ENCODE results near the gene CARD9. TPM values are rescaled to one million over a fixed set of nuclear protein-coding genes. Genes with fewer than 3 reads are reported as not detected.

Gene CARD9
- total RNA-seq, 1 experiment from 2014 or later, result 1.1 TPM

DNA sequence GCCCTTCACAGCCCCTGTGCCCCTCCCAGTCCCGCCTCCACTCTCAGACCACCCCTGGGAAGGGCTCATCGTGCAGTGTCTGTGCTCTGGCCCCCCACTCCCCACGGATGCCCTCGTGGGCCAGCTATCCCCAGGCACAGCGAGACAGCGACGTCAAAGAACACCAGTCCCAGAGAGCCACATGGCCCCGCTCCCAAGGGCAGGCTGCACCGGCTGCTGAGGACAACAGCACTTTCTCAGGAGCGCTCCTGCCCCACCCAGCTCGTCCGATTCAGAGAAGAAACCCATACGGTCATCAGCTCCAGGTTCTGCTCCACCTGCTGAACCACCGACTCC is 31.3 kb upstream of the CARD9 start:
- Histone ChIP-seq H4K20me1 (ENCODE audit: low read length) (no peaks in the 10 kb centered on the region), H3K27ac (ENCODE audit: low read length) (no peak overlapping the region), H3K4me2 (ENCODE audit: low read length) (no peak overlapping the region), H3K9me2 (replicated peaks; ENCODE audit: low read length) (no peaks in the 10 kb centered on the region), H3K27me3 (ENCODE audit: low read length) (no peaks in the 10 kb centered on the region), H2AFZ (ENCODE audit: low read length) (no peak overlapping the region), H3K4me1 (ENCODE audit: insufficient read depth, low read length) (peaks cover 11% of the 10 kb centered on the region; the same call in 1 of the 2 replicates), H3K4me3 (ENCODE audit: low read length) (no peak overlapping the region), H3K9ac (ENCODE audit: low read length) (no peak overlapping the region), H3K36me3 (ENCODE audit: low read depth, low read length) (no peaks in the 10 kb centered on the region; the same call in 1 of the 2 replicates), H3K9me3 (ENCODE audit: low read length) (no peaks in the 10 kb centered on the region), H3F3A (ENCODE audit: low read length, unreplicated experiment) (no peaks in the 10 kb centered on the region), H3K79me2 (ENCODE audit: low read length) (peaks cover 14% of the 10 kb centered on the region)
- POLR2A ChIA-PET (ENCODE audit: unreplicated experiment), result no interaction called here
- DNase-seq, result no peak
- CTCF ChIA-PET, result no interaction called here
- BruUV-seq (replicated peaks), result no TSS peak
- ATAC-seq, result no peak
- intact Hi-C loops (cut with micrococcal nuclease), result no loop called here
- no peak for TF ChIP-seq EZH2 (IDR thresholded peaks at IDR 0.05; ENCODE audit: low read length, unreplicated experiment)

DNA sequence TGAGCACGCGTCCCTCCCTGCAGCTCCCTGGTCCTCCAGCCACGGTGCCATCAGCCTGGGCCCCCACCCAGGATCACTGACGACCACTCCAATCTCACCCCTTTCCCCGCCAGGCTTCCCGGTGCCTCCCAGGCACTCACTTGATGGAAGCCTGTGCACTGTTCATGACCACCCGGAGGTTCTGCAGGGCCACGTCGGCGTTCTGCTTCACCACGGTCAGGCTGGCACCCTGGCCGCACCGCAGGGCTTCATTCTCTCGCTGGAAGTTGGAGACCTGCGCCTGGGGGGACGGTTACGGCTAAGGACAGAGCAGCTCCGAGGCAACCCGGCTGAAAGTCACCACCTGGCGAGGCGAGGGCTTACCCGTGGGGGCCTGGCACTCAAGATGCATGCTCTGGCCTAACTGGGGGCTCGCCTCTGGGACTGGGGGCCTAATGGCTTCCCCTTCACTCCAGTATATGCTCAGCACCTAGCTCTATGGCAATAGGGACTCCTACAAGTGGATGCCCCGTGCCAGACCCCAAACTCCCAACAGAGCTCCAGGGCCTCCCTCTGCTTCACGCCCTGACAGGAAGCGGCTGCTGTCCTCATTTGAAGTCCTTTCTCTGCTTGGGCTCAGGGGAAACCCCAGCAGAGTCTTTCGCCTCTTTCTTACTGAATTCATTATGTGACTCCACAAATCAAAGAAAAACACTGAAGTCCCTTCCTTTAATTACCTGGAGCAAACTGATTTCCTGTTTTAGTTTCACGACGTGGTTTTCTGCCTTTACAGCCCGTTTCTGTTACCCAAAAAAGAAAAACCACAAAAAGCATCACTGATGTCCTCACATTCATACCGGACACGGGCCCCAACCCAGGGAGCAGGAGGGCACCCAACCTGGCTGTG is 30.7 kb upstream of the CARD9 start:
- no peak for DNase-seq
- peaks cover 5% of the 10 kb centered on the region; the same call in 1 of the 2 replicates for H3K4me1 ChIP-seq (ENCODE audit: insufficient read depth, low read length)
- ChIA-PET CTCF (no interaction called here), POLR2A (ENCODE audit: unreplicated experiment) (no interaction called here)
- H3K9me2 ChIP-seq (replicated peaks; ENCODE audit: low read length), result no peaks in the 10 kb centered on the region
- H3K9ac ChIP-seq (ENCODE audit: low read length), result no peak overlapping the region
- no peaks in the 10 kb centered on the region for H3F3A ChIP-seq (ENCODE audit: low read length, unreplicated experiment)
- TF ChIP-seq, protein P1, sequence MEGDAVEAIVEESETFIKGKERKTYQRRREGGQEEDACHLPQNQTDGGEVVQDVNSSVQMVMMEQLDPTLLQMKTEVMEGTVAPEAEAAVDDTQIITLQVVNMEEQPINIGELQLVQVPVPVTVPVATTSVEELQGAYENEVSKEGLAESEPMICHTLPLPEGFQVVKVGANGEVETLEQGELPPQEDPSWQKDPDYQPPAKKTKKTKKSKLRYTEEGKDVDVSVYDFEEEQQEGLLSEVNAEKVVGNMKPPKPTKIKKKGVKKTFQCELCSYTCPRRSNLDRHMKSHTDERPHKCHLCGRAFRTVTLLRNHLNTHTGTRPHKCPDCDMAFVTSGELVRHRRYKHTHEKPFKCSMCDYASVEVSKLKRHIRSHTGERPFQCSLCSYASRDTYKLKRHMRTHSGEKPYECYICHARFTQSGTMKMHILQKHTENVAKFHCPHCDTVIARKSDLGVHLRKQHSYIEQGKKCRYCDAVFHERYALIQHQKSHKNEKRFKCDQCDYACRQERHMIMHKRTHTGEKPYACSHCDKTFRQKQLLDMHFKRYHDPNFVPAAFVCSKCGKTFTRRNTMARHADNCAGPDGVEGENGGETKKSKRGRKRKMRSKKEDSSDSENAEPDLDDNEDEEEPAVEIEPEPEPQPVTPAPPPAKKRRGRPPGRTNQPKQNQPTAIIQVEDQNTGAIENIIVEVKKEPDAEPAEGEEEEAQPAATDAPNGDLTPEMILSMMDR (conservative IDR thresholded peaks at IDR 0.05; ENCODE audit: low read depth, low read length), result no peak
- TF ChIP-seq EZH2phosphoT487 (IDR thresholded peaks at IDR 0.05; ENCODE audit: borderline replicate concordance, low read length) (no peak), EZH2 (IDR thresholded peaks at IDR 0.05; ENCODE audit: low read length, unreplicated experiment) (no peak)
- no peaks in the 10 kb centered on the region for H4K20me1 ChIP-seq (ENCODE audit: low read length)
- no peak overlapping the region for H3K4me3 ChIP-seq (ENCODE audit: low read length)
- H3K36me3 ChIP-seq (ENCODE audit: low read depth, low read length), result no peaks in the 10 kb centered on the region; the same call in 1 of the 2 replicates
- H3K79me2 ChIP-seq (ENCODE audit: low read length), result peaks cover 14% of the 10 kb centered on the region
- no peak overlapping the region for H3K27ac ChIP-seq (ENCODE audit: low read length)
- no TSS peak for BruUV-seq (replicated peaks)
- no peak overlapping the region for H2AFZ ChIP-seq (ENCODE audit: low read length)
- no peaks in the 10 kb centered on the region for H3K9me3 ChIP-seq (ENCODE audit: low read length)
- intact Hi-C loops (cut with micrococcal nuclease), result no loop called here
- ATAC-seq, result no peak
- no peaks in the 10 kb centered on the region for H3K27me3 ChIP-seq (ENCODE audit: low read length)
- H3K4me2 ChIP-seq (ENCODE audit: low read length), result no peak overlapping the region

DNA sequence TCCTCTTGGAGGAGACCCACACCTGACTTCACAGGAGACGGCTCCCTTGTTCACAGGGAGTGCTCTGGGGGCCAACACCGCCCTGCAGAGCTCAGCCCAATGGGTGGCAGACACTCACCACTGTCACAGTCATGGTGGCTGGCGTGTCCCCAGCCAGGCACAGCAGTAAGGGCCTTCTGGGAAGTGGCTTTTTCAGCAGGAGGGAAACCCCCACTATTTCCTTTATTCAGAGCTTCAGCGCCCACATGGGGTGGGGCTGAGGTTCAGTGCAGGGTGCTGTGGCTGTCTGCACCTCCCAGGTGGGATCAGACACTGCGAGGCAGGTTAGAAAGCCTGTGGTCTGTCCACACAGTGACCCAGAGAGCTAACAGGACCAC is 30.1 kb upstream of the CARD9 start:
- no peak for DNase-seq
- POLR2A ChIA-PET (ENCODE audit: unreplicated experiment), result no interaction called here
- Histone ChIP-seq H3K27ac (ENCODE audit: low read length) (no peak overlapping the region), H3K27me3 (ENCODE audit: low read length) (no peaks in the 10 kb centered on the region), H2AFZ (ENCODE audit: low read length) (no peak overlapping the region), H3K9ac (ENCODE audit: low read length) (no peak overlapping the region), H3F3A (ENCODE audit: low read length, unreplicated experiment) (no peaks in the 10 kb centered on the region), H3K4me3 (ENCODE audit: low read length) (no peak overlapping the region), H3K9me3 (ENCODE audit: low read length) (no peaks in the 10 kb centered on the region), H3K79me2 (ENCODE audit: low read length) (peaks cover 15% of the 10 kb centered on the region), H3K4me1 (ENCODE audit: insufficient read depth, low read length) (peaks cover 9% of the 10 kb centered on the region), H3K36me3 (ENCODE audit: low read depth, low read length) (no peaks in the 10 kb centered on the region; the same call in 1 of the 2 replicates), H3K4me2 (ENCODE audit: low read length) (no peak overlapping the region), H4K20me1 (ENCODE audit: low read length) (no peaks in the 10 kb centered on the region), H3K9me2 (replicated peaks; ENCODE audit: low read length) (no peaks in the 10 kb centered on the region)
- no TSS peak for BruUV-seq (replicated peaks)
- intact Hi-C loops (cut with micrococcal nuclease), result no loop called here
- CTCF ChIA-PET, result no interaction called here
- TF ChIP-seq EZH2 (IDR thresholded peaks at IDR 0.05; ENCODE audit: low read length, unreplicated experiment), result no peak
- no peak for TF ChIP-seq EZH2phosphoT487 (IDR thresholded peaks at IDR 0.05; ENCODE audit: borderline replicate concordance, low read length)
- TF ChIP-seq, protein P1 (conservative IDR thresholded peaks at IDR 0.05; ENCODE audit: low read depth, low read length), result no peak
- ATAC-seq, result no peak
